NCI-H2227 (cell line): ENCODE data around the gene PRTG.
A peak's percentile ranks its signal among the peaks of the same experiment; 100 is the strongest.
"Not testable (repeated sequence)": the region's sequence is repeated elsewhere in the genome, so short reads cannot be mapped to it uniquely, and the experiment has no call there.

Experiments used
- DNase-seq: peaks from one replicate; lab custom pipeline; 2025; ENCODE audit not compliant: unreplicated experiment; lab: John Stamatoyannopoulos, UW

The PRTG gene

DNA sequence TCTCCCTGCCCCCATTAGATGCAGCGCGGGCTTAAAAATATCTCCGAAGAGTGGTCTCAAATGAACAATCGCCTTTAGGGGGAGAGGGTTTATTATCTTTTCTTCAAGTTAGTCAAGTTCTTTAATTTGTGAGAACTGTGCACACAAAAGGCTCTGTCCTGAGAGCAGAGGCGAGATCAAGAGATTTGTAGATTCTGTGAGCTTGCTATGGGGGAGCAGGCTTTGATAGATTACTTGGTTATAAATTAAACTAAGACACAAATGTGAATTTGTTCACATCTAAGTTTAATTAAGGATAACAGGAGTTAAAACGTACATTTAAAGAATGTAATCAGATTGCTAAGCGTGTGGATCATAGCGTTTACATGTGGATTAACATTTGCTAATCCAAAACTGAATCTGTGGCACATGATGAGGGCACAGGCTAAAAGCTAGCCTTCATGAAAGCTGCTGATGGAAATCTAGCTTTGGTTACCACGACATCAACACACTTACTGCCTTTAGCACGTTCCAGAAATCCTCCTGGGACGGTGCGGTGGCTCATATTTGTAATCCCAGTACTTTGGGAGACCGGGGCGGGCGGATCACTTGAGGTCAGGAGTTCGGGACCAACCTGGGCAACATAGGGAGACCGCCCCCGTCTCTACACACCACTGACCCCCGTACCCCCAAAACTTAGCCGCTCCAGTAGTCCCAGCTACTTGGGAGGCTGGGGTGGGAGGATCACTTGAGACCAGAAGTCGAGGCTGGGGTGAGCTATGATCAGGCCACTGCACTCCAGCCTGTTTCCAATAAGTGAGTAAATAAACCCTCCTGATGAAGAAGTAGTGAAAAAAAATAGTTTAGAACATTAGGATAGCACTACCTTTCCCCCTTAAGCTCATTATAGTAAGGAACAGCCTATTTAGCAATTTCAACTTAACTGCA, 1.0 kb upstream of the PRTG start:
- DNase-seq = no peak

GRCh38 chr15:55742498-55742926, 440 bp downstream of the PRTG start:
- DNase-seq = peak; percentile 62

DNA sequence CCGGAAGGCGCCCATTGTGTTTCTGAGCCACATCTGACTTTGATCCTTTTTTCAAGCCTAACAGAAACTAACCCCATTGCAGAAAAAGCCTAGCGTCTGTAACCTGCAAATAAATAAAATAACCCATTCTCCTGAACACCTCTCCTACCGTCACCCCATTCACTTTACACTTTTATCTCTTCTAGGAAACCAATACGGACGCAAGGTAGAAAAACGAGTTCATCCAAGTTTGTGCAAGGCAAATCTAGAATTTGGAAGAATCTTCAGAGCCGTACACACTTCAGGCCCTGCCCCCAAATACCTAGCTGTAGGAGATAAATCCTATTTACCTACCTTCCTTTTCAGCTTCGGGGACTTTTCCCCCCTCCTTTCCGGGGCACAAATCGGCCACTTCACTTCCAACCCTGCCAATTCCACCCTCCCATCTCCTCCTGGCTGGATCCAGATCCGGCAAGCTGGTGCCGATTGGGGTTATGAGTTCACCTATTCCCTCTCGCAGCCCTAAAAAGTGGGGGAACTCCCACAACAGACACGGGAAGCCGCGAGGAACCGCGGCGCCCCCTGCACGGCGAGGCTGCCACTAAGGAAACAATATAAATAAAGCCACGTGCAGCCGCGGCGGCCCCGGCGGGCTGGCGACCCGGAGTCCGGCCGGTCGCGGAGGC, 987 bp downstream of the PRTG start:
- peak; percentile 26 for DNase-seq

GRCh38 chr15:55740981-55741832, 1.7 kb downstream of the PRTG start:
- peak; percentile 26 for DNase-seq

- DNase-seq = peak; percentile 3
Measured at GRCh38 chr15:55740359-55740878, 2.5 kb downstream of the PRTG start.

DNA sequence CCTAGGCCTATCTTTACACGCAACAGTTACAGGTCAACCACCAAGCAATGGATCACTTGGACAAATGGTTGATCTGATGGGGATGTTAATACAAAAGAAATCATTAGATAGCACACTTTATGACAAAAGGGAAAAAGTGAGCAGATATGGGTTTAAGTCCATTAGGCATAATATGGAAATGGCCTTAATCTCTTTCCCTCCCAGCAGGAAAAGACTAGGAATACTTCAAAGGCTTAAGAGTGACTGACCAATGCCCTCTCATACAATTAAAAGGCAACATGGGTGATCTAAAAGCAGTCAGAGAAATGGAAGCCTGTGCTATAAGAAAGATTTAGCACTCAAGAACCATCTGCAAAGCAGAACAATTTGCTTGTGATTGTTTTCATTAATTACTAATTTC, 3.3 kb downstream of the PRTG start:
- DNase-seq = no peak

GRCh38 chr15:55738715-55739114, 4.2 kb downstream of the PRTG start:
- DNase-seq = no peak

DNA sequence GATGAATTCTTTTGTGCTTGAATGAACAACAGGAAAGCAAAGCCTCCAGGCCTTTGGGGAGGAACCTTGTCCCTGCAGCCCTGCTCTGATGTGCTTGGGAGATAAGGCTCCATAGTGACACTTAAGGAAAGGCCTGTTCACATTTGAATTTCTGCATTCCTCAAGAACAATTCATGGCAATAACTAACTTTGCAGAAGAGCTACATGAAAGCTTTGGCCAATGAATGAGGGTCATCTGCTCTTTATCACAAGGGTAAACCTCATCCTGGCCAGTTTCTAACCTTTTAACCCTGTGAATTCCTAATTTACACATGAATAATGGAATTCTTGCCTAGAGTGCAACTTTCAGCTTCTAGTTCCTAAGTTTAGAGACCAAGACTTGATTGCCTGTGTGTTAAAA, 5.6 kb downstream of the PRTG start:
- DNase-seq = no peak

DNA sequence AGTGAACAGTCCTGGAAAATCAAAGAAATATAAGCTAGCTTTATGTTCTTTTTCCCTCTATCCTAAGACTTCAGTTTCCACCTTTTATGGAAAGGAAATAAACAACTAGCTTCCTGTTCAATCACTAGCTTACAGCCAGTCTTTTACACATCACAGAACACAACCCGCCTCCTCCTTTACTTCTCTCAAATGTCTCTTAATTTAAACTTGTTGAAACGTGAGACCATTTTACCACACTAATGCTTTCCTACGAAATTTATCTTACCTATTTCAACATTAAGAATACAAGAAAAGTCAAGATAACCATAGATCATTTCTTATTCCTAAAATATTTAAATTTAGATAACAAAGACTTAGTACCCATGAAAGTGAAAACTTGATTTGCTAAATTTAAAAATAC, 6.2 kb downstream of the PRTG start:
- no peak for DNase-seq

DNA sequence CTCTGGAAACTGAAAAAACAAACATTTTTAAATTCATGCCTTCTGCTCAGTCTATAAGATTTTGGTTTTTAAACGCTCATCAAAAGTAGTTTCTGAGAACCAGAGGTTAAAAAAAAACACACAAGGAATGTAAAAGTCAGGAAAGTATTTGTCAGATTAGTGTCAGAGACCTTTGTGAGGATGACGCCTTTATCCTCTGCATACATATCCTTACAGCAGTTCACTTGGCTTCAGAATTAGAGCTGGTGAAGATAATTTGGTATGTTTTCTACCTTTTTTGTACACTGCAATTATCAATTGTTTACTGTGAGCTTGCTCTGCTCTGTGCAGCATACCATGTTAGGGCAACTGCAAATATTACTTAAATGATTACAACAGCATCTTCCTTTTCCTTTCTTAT, 8.3 kb downstream of the PRTG start:
- DNase-seq = no peak

- not testable (repeated sequence) for DNase-seq
Measured at GRCh38 chr15:55733461-55733860, 9.5 kb downstream of the PRTG start.

DNA sequence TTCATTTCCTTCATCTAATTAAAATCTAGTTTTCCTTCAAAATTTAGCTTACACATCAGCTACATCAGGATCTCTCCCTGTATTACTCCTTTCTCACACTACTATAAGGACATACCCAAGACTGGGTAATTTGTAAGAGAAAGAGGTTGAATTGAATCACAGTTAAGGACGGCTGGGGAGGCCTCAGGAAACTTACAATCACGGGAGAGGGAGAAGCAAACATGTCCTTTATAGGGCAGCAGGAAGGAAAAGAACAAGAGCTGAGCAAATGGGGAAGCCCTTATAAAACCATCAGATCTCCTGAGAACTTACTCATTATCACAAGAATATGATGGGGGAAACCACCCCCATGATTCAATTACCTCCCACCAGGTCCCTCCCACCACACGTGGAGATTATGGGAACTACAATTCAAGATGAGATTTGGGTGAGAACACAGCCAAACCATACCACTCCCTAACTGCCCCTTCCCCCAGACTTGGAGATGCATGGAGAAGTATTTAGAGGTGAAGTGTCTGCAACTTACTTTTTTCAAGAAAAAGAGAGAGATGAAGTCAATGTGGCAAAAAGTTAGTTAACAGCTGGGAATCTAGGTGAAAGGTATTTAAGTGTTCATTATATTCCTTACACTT, 21.3 kb downstream of the PRTG start:
- no peak for DNase-seq

DNA sequence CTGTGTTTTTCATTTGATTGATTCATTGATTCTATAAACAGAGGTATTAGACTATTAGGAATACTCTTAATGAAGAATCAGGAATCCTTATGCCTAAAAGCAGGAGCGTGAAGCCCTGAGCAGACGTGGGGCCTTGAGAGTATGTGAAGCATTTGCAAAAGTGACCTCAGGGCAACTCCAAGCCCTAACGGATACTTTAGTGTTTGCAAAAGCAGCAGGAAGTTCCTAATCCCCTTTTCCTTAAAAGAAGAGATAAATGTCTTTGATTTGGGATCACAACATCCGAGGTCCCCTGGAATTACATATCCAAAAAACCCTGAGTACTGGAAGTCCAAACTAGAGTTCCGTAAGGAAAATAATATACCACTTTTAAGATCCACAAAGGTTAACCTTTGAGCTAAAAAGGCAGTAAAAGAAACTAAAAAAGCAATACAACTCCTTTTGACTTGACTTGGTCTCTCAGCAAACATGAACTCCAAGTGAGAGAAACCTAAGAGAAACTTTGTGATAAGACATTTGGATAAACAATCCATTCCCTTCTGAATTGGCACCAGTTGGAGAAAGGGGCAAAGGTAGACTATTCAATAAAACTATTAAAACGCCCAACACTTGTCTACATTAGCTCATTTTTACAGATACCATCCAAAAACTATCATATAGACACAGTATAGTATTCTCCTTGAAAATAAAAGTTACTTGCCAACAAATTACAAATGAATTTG, 27.4 kb downstream of the PRTG start:
- no peak for DNase-seq

DNA sequence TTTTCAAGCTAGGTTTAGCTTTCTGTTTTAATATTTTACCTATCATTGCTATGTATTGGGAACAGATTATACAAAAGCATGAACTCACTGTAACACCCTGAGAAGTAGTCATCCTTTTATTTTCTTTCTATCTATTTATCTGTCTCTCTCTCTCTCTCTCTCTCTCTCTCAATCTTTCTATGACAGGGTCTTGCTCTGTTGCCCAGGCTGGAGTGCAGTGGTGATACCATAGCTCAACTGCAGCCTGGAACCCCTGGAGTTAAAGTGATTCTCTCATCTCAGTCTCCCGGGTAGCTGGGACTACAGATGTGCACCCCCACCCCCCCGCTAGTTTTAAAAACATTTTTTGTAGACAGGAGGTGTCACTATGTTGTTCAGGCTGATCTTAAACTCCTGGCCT, 28.9 kb downstream of the PRTG start:
- no peak for DNase-seq

DNA sequence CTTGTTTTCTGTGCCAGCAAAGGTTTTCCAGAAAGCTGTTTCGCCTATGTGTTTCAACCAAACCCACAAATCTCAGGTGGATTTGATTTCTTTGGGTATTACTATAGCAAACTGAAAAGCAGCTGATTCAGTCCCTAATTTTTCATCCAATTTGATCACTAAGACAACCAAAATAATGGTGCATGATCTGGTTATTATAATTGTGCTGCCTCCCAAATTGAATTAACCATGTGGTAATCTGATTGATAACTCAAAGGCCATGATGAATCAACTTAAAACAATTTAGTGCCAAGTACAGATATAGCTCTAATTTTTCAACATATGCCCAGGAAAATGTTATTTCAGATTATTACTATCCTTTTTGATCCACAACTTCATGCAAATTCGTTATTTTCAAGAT, 30.6 kb downstream of the PRTG start:
- no peak for DNase-seq

- no peak for DNase-seq
Measured at GRCh38 chr15:55710286-55710685, 32.7 kb downstream of the PRTG start.

- no peak for DNase-seq
Measured at GRCh38 chr15:55709458-55709857, 33.5 kb downstream of the PRTG start.

GRCh38 chr15:55708720-55709119, 34.2 kb downstream of the PRTG start:
- DNase-seq = no peak

- no peak for DNase-seq
Measured at GRCh38 chr15:55707951-55708350, 35.0 kb downstream of the PRTG start.

- DNase-seq = no peak
Measured at GRCh38 chr15:55707518-55707917, 35.4 kb downstream of the PRTG start.
